ENCODE results near the gene SMARCA4.

DNA sequence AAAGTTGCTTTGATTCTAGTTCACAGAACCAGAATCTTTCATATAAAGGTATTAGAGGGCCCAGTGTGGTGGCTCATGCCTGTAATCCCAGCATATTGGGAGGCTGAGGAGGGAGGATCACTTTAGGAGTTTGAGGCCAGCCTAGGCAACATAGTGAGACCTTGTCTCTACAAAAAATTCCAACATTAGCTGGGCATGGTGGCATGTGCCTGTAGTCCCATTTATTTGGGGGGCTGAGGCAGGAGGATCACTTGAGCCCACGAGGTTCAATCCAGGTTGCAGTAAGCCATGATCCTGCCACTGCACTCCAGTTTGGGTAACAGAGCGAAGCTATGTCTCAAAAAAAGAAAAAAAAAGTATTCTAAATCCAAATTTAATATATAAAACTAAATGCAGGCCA is 137.5 kb downstream of the SMARCA4 start:
- TF ChIP-seq CTCF (IDR thresholded peaks at IDR 0.05) (no peak), POLR2AphosphoS5 (IDR thresholded peaks at IDR 0.05) (no peak), POLR2A (IDR thresholded peaks at IDR 0.05; ENCODE audit: low read depth) (no peak)

All from esophagus muscularis mucosa (tissue), 3 donors.